KMS-11 (cell line): ENCODE data around the gene RANBP17.

Source experiments
- H2AFZ ChIP-seq: fragments of 200-600 bp; sonication (generic); 2 replicates; pipeline ENCODE4 v1.6.1; 2016; ENCODE audit warnings: antibody characterized with exemption, mixed run types, low read depth
- H3K27ac ChIP-seq: fragments of 200-600 bp; sonication (generic); 2 replicates; pipeline ENCODE4 v1.6.1; 2016; ENCODE audit warnings: mild to moderate bottlenecking, mixed run types
- H3K27me3 ChIP-seq: fragments of 200-600 bp; sonication (generic); 2 replicates; pipeline ENCODE4 v1.6.1; 2017; ENCODE audit warnings: mild to moderate bottlenecking, low read depth, mixed run types, moderate library complexity; ENCODE audit not compliant: insufficient read depth
- H3K36me3 ChIP-seq: fragments of 200-600 bp; sonication (generic); 2 replicates; pipeline ENCODE4 v1.6.1; 2017; ENCODE audit warnings: mild to moderate bottlenecking, mixed run types; ENCODE audit not compliant: insufficient read depth
- H3K4me1 ChIP-seq: fragments of 200-600 bp; sonication (generic); 2 replicates; pipeline ENCODE4 v1.6.1; 2016; ENCODE audit warnings: mild to moderate bottlenecking, low read depth, mixed run types; ENCODE audit not compliant: poor library complexity, severe bottlenecking
- H3K4me2 ChIP-seq: fragments of 200-600 bp; sonication (generic); 2 replicates; pipeline ENCODE4 v1.7.0; 2016; ENCODE audit warnings: mild to moderate bottlenecking, mixed run types
- H3K4me3 ChIP-seq: fragments of 200-600 bp; sonication (generic); IDR thresholded peaks from 2 replicates; pipeline ENCODE4 v1.6.1; 2017; ENCODE audit warnings: low read depth, low read length, mixed read lengths; ENCODE audit not compliant: insufficient read depth
- H3K79me2 ChIP-seq: fragments of 200-600 bp; sonication (generic); 2 replicates; pipeline ENCODE4 v1.6.1; 2016; ENCODE audit warnings: low read depth, mixed run types; ENCODE audit not compliant: insufficient read depth
- H3K9ac ChIP-seq: fragments of 200-600 bp; sonication (generic); 2 replicates; pipeline ENCODE4 v1.6.1; 2016; ENCODE audit warnings: mild to moderate bottlenecking, mixed run types
- H4K20me1 ChIP-seq: fragments of 200-600 bp; sonication (generic); 2 replicates; pipeline ENCODE4 v1.6.1; 2016; ENCODE audit warnings: mild to moderate bottlenecking, mixed run types; ENCODE audit not compliant: insufficient read depth
- TF ChIP-seq, protein P1 (sequence below): fragments of 200-600 bp; sonication (generic); conservative IDR thresholded peaks from 2 replicates; pipeline ENCODE4 v1.6.1; 2017; ENCODE audit warnings: low read depth, mild to moderate bottlenecking, antibody characterized with exemption, low read length, moderate library complexity, mixed read lengths

The RANBP17 gene

DNA sequence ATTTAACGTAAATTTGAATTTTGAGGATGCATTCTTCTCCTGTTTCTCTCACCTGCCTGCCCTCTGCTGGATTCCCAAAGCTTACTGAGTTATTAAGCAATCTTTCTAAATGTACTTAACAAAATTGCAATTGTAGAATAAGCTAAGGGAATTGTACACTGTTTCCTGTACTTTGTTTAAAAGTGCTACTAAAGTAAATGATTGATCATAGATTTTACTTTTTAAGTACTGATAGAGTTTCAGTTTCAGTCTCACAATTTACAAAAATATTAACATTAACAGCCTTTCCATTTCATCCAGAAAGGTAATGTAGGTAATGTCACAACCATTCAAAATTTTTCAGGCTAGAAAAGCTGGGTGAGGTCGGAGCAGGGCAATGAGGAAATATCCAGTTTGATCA is 4.8 kb upstream of the RANBP17 start:
- Histone ChIP-seq H3K4me3 (no peak overlapping the region), H3K9ac (no peak overlapping the region), H2AFZ (no peak overlapping the region), H3K4me1 (no peaks in the 10 kb centered on the region), H3K4me2 (no peak overlapping the region), H4K20me1 (no peaks in the 10 kb centered on the region), H3K79me2 (no peaks in the 10 kb centered on the region), H3K27me3 (no peaks in the 10 kb centered on the region), H3K27ac (no peak overlapping the region), H3K36me3 (no peaks in the 10 kb centered on the region)
- TF ChIP-seq, protein P1, sequence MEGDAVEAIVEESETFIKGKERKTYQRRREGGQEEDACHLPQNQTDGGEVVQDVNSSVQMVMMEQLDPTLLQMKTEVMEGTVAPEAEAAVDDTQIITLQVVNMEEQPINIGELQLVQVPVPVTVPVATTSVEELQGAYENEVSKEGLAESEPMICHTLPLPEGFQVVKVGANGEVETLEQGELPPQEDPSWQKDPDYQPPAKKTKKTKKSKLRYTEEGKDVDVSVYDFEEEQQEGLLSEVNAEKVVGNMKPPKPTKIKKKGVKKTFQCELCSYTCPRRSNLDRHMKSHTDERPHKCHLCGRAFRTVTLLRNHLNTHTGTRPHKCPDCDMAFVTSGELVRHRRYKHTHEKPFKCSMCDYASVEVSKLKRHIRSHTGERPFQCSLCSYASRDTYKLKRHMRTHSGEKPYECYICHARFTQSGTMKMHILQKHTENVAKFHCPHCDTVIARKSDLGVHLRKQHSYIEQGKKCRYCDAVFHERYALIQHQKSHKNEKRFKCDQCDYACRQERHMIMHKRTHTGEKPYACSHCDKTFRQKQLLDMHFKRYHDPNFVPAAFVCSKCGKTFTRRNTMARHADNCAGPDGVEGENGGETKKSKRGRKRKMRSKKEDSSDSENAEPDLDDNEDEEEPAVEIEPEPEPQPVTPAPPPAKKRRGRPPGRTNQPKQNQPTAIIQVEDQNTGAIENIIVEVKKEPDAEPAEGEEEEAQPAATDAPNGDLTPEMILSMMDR = no peak

DNA sequence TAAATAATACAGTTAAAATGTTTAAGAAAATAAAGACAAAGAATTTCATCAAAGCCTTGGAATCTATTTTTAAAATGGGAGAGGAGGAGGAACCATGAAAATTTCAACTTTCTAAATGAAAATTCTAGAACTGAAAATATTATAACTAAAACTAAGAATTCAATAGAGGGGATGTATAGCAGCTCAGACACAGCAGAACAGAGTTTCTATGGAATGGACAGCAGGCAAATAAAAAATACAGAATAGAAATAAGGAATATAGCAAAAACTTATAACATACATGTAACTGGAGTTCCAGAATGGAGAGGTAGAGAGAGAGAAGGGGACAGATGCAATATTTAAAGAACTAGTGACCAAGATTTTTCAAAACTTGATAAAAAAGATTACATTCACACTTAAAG is 1.4 kb upstream of the RANBP17 start:
- peaks cover 3% of the 10 kb centered on the region for H3K4me1 ChIP-seq

DNA sequence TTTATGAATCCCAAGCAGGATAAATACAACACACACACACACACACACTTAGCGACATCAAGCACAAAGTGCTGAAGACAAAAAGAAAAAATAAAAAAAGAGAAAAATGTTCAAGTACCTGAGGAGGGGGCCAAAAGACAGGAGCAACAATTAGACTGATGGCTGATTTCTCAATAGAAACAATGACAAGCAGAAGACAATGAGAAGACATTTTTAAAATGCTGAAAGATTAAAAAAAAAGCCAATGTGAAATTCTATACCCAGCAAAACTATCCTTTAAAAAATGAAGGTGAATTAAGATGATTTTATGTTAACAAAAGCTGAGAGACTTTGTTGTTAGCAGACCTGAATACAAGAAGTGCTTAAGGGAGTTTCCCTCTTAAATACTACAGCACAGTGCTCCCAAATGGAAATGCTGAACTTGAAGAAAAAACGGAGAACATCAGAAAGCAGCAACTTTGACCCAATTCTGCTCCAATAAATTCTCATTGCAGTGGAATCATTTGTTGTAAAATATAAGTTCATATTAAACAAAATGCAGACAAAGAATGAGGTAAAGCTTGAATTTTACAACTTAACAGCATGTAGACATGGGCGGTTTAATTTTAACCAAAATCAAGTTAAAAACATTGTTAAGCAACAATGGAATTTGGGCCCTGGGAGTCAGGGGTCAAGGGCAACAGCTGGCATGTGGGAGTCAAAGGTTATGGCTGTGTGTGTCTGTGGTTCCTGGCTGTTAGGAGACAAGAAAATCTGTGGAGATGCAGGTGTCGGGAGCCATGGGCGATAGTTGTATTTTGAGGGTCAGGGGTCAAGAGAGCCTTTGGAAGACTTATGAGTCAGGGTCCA is 776 bp upstream of the RANBP17 start:
- Histone ChIP-seq H2AFZ (no peak overlapping the region), H3K4me3 (no peak overlapping the region), H3K27me3 (no peaks in the 10 kb centered on the region), H3K4me2 (no peak overlapping the region), H3K79me2 (no peaks in the 10 kb centered on the region), H3K36me3 (no peaks in the 10 kb centered on the region), H3K9ac (no peak overlapping the region), H4K20me1 (no peaks in the 10 kb centered on the region), H3K27ac (no peak overlapping the region), H3K4me1 (peaks cover 9% of the 10 kb centered on the region)
- TF ChIP-seq, protein P1 = no peak

More for the DNA sequence above, 1.4 kb upstream of the RANBP17 start:
- no peak overlapping the region for H3K4me2 ChIP-seq
- no peak overlapping the region for H3K4me3 ChIP-seq
- TF ChIP-seq, protein P1 = no peak
- no peaks in the 10 kb centered on the region for H3K79me2 ChIP-seq
- no peaks in the 10 kb centered on the region for H3K27me3 ChIP-seq
- no peak overlapping the region for H3K9ac ChIP-seq
- H3K27ac ChIP-seq = no peak overlapping the region
- H2AFZ ChIP-seq = no peak overlapping the region
- no peaks in the 10 kb centered on the region for H3K36me3 ChIP-seq
- H4K20me1 ChIP-seq = no peaks in the 10 kb centered on the region

DNA sequence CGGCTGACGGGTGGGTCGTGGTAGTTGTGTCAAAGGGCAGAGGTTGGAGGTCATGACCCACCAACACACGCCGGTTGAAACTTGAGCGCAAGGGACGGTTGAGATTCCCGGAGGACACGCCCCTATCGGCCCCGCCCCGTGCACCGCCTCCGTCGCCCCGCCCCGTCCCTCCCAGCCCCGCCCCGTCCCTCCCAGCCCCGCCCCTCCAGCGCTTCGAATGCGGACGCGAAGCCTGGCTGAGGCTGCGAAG is 226 bp upstream of the RANBP17 start:
- Histone ChIP-seq H3K27me3 (no peaks in the 10 kb centered on the region), H2AFZ (no peak overlapping the region), H3K27ac (no peak overlapping the region), H3K4me1 (peaks cover 14% of the 10 kb centered on the region), H3K4me3 (no peak overlapping the region), H4K20me1 (no peaks in the 10 kb centered on the region), H3K4me2 (no peak overlapping the region), H3K9ac (no peak overlapping the region), H3K36me3 (no peaks in the 10 kb centered on the region), H3K79me2 (no peaks in the 10 kb centered on the region)
- TF ChIP-seq, protein P1 = no peak
